OCI-LY3 (cell line): ENCODE measurements around the gene WSB1.

ENCODE experiments used
- H2AFZ ChIP-seq: fragments of 200-600, 300-600 bp; shearing (Covaris generic); 2 replicates; pipeline ENCODE4 v1.6.0; 2014; ENCODE audit warnings: antibody characterized with exemption, low read depth, low read length
- H3K27ac ChIP-seq: fragments of 200-600, 300-600 bp; sonication (generic); 2 replicates; pipeline ENCODE4 v1.5.1; 2014; ENCODE audit warnings: mild to moderate bottlenecking, low read length, moderate library complexity, mixed read lengths
- H3K27me3 ChIP-seq: fragments of 200-600, 300-600 bp; sonication (generic); 2 replicates; pipeline ENCODE4 v1.6.1; 2014; ENCODE audit warnings: low read depth, low read length, mixed read lengths
- H3K36me3 ChIP-seq: fragments of 200-600, 300-600 bp; sonication (generic); replicated peaks from 2 replicates; pipeline ENCODE3; 2014; ENCODE audit warnings: low read depth, low read length, mixed read lengths
- H3K4me1 ChIP-seq: fragments of 300-600, 200-600 bp; sonication (generic); 2 replicates; pipeline ENCODE4 v1.6.1; 2014; ENCODE audit warnings: low read length, mixed read lengths
- H3K4me2 ChIP-seq: fragments of 200-600, 300-600 bp; sonication (generic); 2 replicates; pipeline ENCODE4 v1.6.1; 2014; ENCODE audit warnings: low read length, mixed read lengths
- H3K4me3 ChIP-seq: fragments of 300-600, 200-600 bp; sonication (generic); 2 replicates; pipeline ENCODE4 v1.5.1; 2014; ENCODE audit warnings: antibody characterized with exemption, mild to moderate bottlenecking, low read length, moderate library complexity
- H3K79me2 ChIP-seq: fragments of 300-600, 200-600 bp; shearing (Covaris generic); 2 replicates; pipeline ENCODE4 v1.6.1; 2014; ENCODE audit warnings: mild to moderate bottlenecking, low read length, mixed read lengths
- H3K9ac ChIP-seq: fragments of 300-600, 200-600 bp; shearing (Covaris generic); 2 replicates; pipeline ENCODE4 v1.6.0; 2014; ENCODE audit warnings: mild to moderate bottlenecking, low read length, moderate library complexity
- H3K9me3 ChIP-seq: fragments of 200-600, 300-600 bp; shearing (Covaris generic); 2 replicates; pipeline ENCODE4 v1.6.1; 2014; ENCODE audit warnings: low read length, mixed read lengths; ENCODE audit not compliant: insufficient read depth
- H4K20me1 ChIP-seq: fragments of 200-600, 300-600 bp; sonication (generic); 2 replicates; pipeline ENCODE4 v1.6.1; 2016; ENCODE audit warnings: low read length, mixed read lengths; ENCODE audit not compliant: insufficient read depth
- CTCF ChIP-seq: fragments of 200-600, 300-600 bp; sonication (generic); IDR thresholded peaks from 2 replicates; pipeline ENCODE4 v1.5.1; 2014; ENCODE audit warnings: antibody characterized with exemption, low read length, low read depth
- EZH2phosphoT487 ChIP-seq: fragments of 200-600 bp; shearing (Covaris generic); IDR thresholded peaks from 2 replicates; pipeline ENCODE4 v1.6.1; 2018; ENCODE audit warnings: antibody characterized with exemption, mixed run types, low read depth

WSB1 gene

DNA sequence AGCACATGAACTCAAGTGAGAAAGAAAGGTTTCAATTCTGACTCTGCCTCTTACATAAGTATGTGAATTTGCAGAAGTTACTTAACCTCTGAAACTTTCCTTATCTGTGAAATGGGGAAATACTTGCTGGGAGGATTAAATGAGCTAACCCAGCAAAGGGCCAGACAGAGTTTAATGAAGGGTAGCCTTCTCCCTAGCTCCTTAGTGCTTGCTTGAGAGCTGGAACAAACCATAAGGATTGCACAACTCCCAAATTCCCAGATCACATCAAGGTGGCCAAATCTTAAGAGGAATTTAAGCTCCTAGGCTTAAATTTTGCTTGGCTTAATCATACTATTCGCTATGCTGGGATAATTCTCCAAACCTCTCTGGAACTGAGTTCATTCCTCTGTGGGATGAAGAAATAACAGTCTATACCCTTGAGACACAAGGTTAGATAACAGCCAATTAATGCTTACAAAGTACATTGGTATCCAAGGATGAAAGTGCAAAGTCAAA lies 11.8 kb upstream of the WSB1 start:
- no peak overlapping the region for H3K27ac ChIP-seq
- no peak overlapping the region for H2AFZ ChIP-seq
- H3K79me2 ChIP-seq, result no peaks in the 10 kb centered on the region
- H3K4me3 ChIP-seq, result no peak overlapping the region
- H3K4me2 ChIP-seq, result peak overlapping the region; percentile 80
- no peaks in the 10 kb centered on the region for H3K36me3 ChIP-seq
- peaks cover 61% of the 10 kb centered on the region for H3K27me3 ChIP-seq
- H3K4me1 ChIP-seq, result peaks cover 26% of the 10 kb centered on the region
- H3K9me3 ChIP-seq, result no peaks in the 10 kb centered on the region
- H4K20me1 ChIP-seq, result peaks cover 17% of the 10 kb centered on the region
- H3K9ac ChIP-seq, result no peak overlapping the region
- TF ChIP-seq EZH2phosphoT487, result no peak

DNA sequence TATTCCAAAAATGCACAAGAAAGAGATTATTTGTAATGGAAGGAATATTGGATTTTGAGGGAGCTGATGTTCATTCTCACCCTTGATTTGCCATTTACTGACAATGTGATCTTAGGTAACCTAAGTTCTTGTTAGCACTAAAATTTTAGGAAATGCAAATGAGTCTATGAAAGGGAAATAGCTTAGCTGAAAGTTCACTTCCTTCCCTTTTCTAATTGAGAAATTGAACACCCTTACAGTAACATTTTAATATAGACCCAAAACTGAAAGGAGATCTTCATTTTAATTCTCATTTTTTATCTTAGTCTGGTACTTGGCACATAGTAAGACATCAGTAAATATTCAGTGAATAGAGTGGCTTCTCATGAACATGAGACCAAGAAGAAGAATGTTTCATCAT lies 10.9 kb upstream of the WSB1 start:
- Histone ChIP-seq H3K9me3 (no peaks in the 10 kb centered on the region), H3K27me3 (peaks cover 70% of the 10 kb centered on the region), H2AFZ (no peak overlapping the region), H3K79me2 (no peaks in the 10 kb centered on the region), H3K4me1 (peaks cover 26% of the 10 kb centered on the region), H3K27ac (no peak overlapping the region), H3K36me3 (no peaks in the 10 kb centered on the region), H4K20me1 (peaks cover 17% of the 10 kb centered on the region), H3K4me3 (peak overlapping the region; percentile 11; the same call in 1 of the 2 replicates), H3K4me2 (peak overlapping the region; percentile 50), H3K9ac (no peak overlapping the region)
- TF ChIP-seq CTCF (no peak), EZH2phosphoT487 (no peak)

GRCh38 chr17:27283751-27284150 lies 10.2 kb upstream of the WSB1 start:
- no peak overlapping the region for H3K4me2 ChIP-seq

GRCh38 chr17:27284811-27285415 lies 9.0 kb upstream of the WSB1 start:
- Histone ChIP-seq H3K79me2 (no peaks in the 10 kb centered on the region), H3K9me3 (no peaks in the 10 kb centered on the region), H3K27ac (no peak overlapping the region), H3K4me2 (no peak overlapping the region), H4K20me1 (peaks cover 17% of the 10 kb centered on the region), H2AFZ (no peak overlapping the region), H3K27me3 (peaks cover 71% of the 10 kb centered on the region), H3K9ac (no peak overlapping the region), H3K4me3 (no peak overlapping the region), H3K36me3 (no peaks in the 10 kb centered on the region), H3K4me1 (peaks cover 26% of the 10 kb centered on the region)
- no peak for TF ChIP-seq EZH2phosphoT487
- TF ChIP-seq CTCF, result no peak

More at GRCh38 chr17:27283751-27284150, 10.2 kb upstream of the WSB1 start:
- Histone ChIP-seq H3K27ac (no peak overlapping the region), H3K79me2 (no peaks in the 10 kb centered on the region), H2AFZ (no peak overlapping the region), H3K9me3 (no peaks in the 10 kb centered on the region), H3K4me3 (no peak overlapping the region), H4K20me1 (peaks cover 17% of the 10 kb centered on the region), H3K36me3 (no peaks in the 10 kb centered on the region), H3K27me3 (peaks cover 73% of the 10 kb centered on the region), H3K4me1 (peaks cover 26% of the 10 kb centered on the region), H3K9ac (no peak overlapping the region)
- no peak for TF ChIP-seq EZH2phosphoT487
- no peak for TF ChIP-seq CTCF
